Stimulated activated CD4-positive, alpha-beta T cell treated with anti-CD3 and anti-CD28 coated beads, Interleukin-4, amount 100 ng/mL, for 24 hours (primary cell): ENCODE measurements around the gene FAM193B.
"Not testable (repeated sequence)": the region's sequence is repeated elsewhere in the genome, so short reads cannot be mapped to it uniquely, and the experiment has no call there.

Experiments used
- DNase-seq: peaks from one replicate; pipeline ENCODE4 v3.0.0-alpha.2; 2020

The FAM193B gene

GRCh38 chr5:177575488-177575887, 21.1 kb upstream of the FAM193B start:
- DNase-seq: no peak

GRCh38 chr5:177569894-177570293, 15.5 kb upstream of the FAM193B start:
- no peak for DNase-seq

- DNase-seq: no peak
Measured at GRCh38 chr5:177568326-177568725, 14.0 kb upstream of the FAM193B start.

GRCh38 chr5:177565046-177565445, 10.7 kb upstream of the FAM193B start:
- DNase-seq: no peak

GRCh38 chr5:177559446-177559941, 5.1 kb upstream of the FAM193B start:
- not testable (repeated sequence) for DNase-seq

GRCh38 chr5:177557796-177558195, 3.4 kb upstream of the FAM193B start:
- DNase-seq: no peak

GRCh38 chr5:177557041-177557647, 2.8 kb upstream of the FAM193B start:
- no peak for DNase-seq

- DNase-seq: no peak
Measured at GRCh38 chr5:177555665-177556064, 1.3 kb upstream of the FAM193B start.

- no peak for DNase-seq
Measured at GRCh38 chr5:177555228-177555627, 865 bp upstream of the FAM193B start.

- peak; percentile 55 for DNase-seq
Measured at GRCh38 chr5:177553671-177554429, 513 bp downstream of the FAM193B start.

- DNase-seq: no peak
Measured at GRCh38 chr5:177552839-177553455, 1.4 kb downstream of the FAM193B start.

GRCh38 chr5:177550122-177550521, 4.2 kb downstream of the FAM193B start:
- DNase-seq: no peak

- DNase-seq: no peak
Measured at GRCh38 chr5:177548495-177548894, 5.9 kb downstream of the FAM193B start.

GRCh38 chr5:177547736-177548135, 6.6 kb downstream of the FAM193B start:
- DNase-seq: no peak

GRCh38 chr5:177546258-177546741, 8.1 kb downstream of the FAM193B start:
- no peak for DNase-seq

GRCh38 chr5:177545487-177546257, 8.7 kb downstream of the FAM193B start:
- no peak for DNase-seq

GRCh38 chr5:177542816-177543465, 11.4 kb downstream of the FAM193B start:
- DNase-seq: no peak

GRCh38 chr5:177540438-177540837, 13.9 kb downstream of the FAM193B start:
- no peak for DNase-seq

- DNase-seq: no peak
Measured at GRCh38 chr5:177539411-177539810, 15.0 kb downstream of the FAM193B start.

GRCh38 chr5:177538876-177539275, 15.5 kb downstream of the FAM193B start:
- no peak for DNase-seq

GRCh38 chr5:177537389-177538361, 16.7 kb downstream of the FAM193B start:
- DNase-seq: no peak
